Measurements from ENCODE around the gene KIAA1328.

The KIAA1328 gene

DNA sequence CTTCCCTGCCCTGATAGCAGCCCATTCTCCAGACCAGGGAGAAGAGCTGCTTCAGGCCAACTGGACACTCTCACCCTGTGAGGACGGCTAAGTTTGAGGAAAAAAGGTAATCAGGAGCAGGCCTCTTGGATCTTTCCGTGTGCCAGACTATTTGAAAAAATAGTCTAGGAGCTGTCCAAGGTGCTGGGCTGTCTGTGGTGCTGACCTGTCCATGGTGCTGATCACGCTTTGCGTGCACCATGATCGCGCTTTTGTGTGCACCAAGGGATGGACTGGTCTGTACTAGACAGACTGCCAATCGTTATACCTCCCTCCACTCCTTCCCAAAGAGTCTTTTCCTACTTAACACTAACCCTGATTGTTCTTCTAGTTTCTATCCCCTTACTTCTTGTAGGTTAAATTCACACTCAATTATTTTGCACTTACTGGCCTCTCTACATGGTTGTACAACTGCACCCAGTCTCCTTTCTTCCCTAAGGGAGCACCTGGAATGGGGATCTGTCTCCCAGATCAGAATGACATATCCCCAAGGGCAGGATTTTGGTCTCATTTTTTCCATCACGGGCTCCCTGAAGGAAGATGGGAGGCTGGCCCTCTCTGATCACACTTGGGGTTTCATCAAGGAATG lies 441.2 kb downstream of the KIAA1328 start:
- no peak overlapping the region for H3K27ac ChIP-seq
- TF ChIP-seq, protein P1, sequence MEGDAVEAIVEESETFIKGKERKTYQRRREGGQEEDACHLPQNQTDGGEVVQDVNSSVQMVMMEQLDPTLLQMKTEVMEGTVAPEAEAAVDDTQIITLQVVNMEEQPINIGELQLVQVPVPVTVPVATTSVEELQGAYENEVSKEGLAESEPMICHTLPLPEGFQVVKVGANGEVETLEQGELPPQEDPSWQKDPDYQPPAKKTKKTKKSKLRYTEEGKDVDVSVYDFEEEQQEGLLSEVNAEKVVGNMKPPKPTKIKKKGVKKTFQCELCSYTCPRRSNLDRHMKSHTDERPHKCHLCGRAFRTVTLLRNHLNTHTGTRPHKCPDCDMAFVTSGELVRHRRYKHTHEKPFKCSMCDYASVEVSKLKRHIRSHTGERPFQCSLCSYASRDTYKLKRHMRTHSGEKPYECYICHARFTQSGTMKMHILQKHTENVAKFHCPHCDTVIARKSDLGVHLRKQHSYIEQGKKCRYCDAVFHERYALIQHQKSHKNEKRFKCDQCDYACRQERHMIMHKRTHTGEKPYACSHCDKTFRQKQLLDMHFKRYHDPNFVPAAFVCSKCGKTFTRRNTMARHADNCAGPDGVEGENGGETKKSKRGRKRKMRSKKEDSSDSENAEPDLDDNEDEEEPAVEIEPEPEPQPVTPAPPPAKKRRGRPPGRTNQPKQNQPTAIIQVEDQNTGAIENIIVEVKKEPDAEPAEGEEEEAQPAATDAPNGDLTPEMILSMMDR (conservative IDR thresholded peaks at IDR 0.05), result no peak
- no peak for TF ChIP-seq ZFX (IDR thresholded peaks at IDR 0.05)

DNA sequence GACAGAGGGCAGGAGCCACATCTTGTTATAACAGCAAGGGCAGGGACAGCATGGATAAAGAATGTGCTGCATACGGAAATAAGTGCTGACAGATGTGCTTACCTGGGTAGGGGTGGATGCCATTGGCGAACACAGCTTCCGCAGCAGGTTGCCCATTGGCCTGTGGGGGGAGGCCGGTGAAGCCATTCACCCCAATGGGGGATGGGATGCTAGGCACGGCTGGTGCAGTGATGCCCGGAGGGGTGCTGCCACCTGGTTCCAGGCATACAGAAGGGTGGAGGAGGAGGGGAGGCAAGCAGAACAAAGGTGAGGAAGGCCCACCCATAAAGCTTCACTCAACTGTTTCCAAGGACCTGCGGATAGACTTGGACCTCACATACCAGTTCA lies 441.7 kb downstream of the KIAA1328 start:
- TF ChIP-seq, protein P1 (conservative IDR thresholded peaks at IDR 0.05), result no peak
- no peak for TF ChIP-seq ZFX (IDR thresholded peaks at IDR 0.05)
- no peak overlapping the region for H3K27ac ChIP-seq

DNA sequence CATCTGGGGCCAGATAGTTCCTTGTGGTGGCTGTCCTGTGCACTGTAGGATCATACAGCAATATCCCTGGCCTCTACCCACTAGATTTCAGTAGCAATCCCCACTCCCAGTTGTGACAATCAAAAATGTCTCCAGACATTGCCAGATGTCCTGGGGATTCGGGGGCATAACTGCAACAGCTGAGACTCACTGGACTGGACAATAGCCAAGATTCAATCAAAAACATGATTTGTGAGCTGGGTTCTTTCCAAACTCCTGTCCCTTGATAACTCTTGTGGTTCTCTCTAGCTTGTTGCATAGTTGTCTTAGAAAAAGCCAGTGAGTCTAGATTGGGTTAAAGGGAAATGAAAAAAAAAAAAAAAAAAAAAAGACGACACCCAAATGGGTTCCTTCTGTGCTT lies 443.3 kb downstream of the KIAA1328 start:
- no peak for TF ChIP-seq ZFX (IDR thresholded peaks at IDR 0.05)
- TF ChIP-seq, protein P1 (conservative IDR thresholded peaks at IDR 0.05), result no peak
- no peak overlapping the region for H3K27ac ChIP-seq

DNA sequence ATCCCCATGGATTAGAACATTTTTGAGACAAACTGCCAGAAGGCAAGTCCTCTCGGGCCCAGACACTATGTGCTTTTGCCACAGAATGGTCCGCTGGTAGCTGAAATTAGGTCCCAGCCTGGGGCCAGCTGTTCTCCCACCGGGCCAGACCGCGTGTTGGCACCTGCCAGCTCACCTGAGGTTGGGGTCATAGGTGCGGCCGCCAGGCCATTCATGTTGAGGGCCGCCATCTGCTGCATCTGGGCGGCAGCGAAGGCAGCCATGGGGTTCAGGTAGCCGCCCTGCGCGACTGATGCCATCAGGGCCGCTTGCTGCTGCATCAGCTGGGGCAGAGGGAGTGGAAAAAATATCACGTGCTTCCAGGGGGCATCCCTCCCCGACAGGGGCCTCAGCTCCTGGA lies 443.9 kb downstream of the KIAA1328 start:
- H3K27ac ChIP-seq, result no peak overlapping the region

DNA sequence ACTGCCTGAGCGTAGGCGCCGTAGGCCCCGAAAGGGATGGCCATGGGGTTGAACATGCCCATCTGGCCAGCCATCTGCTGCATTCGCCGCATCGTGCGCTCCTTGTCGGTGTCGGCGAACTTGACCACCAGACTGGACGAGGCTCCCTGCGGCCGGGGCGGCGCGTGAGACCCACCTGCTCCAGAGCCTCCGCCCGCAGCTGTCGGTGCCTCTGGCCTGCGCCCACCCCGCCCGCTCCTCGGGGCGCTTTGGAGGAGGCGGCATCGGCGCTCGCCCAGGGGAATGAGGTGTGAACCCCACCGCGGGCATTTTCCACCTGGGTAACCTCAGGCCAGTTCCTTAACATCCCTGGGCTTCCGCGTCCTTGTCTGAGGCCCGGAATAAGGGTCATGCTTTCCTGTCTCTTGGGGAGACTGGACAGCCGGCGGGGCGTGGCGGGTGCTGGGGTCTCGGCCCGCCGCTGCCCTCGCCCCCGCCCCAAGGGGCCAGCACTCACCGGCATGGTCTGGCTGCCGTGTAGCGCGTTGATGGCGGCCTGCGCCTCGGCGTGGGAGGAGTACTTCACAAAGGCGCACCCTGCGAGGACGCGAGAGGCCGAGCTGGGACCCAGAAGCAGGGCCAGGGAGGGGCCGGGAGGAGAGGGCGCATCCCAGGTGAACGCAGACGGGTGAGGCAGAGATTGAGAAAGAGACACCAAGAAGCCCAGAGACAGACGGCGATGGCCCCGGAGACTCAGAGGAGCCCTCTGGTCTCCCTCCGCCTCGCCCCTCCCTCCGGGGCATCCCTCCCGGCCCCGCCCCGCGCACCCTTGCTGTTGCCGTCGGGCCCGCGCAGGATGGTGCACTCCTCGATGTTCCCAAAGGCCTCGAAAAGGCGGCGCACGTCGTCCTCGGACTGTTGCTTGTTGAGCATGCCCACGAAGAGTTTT lies 445.6 kb downstream of the KIAA1328 start:
- no peak for TF ChIP-seq ZFX (IDR thresholded peaks at IDR 0.05)
- TF ChIP-seq, protein P1 (conservative IDR thresholded peaks at IDR 0.05), result no peak

More for the DNA sequence above, 443.9 kb downstream of the KIAA1328 start:
- TF ChIP-seq ZFX (IDR thresholded peaks at IDR 0.05), result no peak
- TF ChIP-seq, protein P1 (conservative IDR thresholded peaks at IDR 0.05), result no peak

DNA sequence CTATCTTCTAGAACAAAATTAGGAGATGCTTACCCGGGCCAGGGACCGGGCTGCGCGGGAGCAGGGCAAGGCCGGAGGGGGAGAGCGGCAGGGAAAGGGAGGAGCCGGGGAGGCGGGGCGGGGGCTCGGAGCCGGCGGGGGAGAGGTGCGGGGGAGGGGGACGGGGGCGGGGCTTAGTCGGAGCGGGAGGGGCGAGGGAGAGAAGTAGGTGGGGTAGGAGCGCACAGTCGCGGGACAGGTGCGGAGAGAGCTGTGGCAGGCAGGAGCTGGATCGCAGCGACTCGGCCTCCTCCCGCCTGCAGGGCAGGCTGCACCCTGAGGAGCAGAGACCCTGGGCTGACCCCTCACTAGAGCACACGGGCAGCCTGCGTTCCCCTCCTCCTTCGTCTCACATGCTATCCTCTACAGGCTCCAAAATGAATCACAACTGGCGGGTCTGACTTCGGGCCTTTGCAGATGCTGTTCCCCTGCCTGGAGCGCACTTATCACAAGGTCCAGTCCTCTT lies 446.4 kb downstream of the KIAA1328 start:
- H3K27ac ChIP-seq, result no peak overlapping the region
- TF ChIP-seq, protein P1 (conservative IDR thresholded peaks at IDR 0.05), result no peak
- no peak for TF ChIP-seq ZFX (IDR thresholded peaks at IDR 0.05)

More for the DNA sequence above, 445.6 kb downstream of the KIAA1328 start:
- H3K27ac ChIP-seq, result no peak overlapping the region

Measured in C4-2B (cell line).